GM21360 (cell line): ENCODE measurements around the gene RPS21.

Experiments
- ATAC-seq: cut with Tn5 transposase; IDR thresholded peaks from one replicate; pipeline ENCODE4 v1.9.1; 2021; ENCODE audit warnings: mild to moderate bottlenecking, moderate library complexity; ENCODE audit not compliant: unreplicated experiment

Gene RPS21

DNA sequence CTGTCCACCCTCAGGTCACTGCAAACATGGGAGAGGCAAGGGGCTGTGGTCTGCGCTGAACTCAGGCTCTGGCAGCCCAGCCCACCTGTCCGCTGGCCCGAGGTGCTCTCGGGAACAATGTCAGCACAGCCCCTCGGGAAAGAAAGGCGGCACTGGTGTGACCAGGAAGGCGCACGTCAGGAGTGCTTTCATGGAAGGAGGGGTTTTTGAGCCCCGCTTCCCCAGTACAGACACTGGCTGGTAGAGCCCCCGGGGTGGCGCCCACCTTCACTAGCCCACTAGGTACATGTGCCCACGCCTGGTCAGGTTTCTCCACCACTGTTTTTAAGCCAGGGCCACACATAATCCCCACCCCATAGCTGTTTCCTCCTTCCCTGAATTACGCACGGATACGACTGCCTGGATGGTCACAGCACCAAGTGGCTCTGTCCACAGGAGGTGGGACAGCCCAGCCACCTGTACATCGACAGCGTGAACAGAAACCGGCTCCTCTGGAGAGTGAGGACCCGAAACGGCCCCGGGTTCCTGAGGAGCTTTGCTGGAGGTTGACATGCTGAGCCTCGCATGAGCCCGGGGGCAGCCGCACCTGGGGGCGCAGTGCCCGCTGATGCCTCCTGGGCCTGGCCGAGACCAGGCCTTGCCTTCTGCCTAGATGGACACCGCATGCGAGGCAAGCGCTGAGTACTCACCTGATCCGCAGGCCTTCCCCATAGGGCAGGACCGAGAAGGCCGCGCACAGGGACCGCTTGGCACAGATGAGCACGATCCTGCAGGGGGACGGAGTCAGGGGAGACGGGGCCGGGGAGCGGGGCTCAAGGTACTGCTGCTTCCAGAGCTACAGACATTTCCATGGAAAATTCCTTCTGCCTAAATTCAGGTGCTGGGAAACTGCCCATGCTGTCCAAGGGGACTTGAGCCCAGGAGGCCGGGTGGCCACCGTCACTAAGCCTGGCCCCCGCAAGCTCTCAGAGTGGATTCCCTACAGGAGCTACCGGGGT, 7.6 kb downstream of the RPS21 start:
- no peak for ATAC-seq

- no peak for ATAC-seq
These were observed 8.7 kb downstream of the RPS21 start for GRCh38 chr20:62395311-62396242.

DNA sequence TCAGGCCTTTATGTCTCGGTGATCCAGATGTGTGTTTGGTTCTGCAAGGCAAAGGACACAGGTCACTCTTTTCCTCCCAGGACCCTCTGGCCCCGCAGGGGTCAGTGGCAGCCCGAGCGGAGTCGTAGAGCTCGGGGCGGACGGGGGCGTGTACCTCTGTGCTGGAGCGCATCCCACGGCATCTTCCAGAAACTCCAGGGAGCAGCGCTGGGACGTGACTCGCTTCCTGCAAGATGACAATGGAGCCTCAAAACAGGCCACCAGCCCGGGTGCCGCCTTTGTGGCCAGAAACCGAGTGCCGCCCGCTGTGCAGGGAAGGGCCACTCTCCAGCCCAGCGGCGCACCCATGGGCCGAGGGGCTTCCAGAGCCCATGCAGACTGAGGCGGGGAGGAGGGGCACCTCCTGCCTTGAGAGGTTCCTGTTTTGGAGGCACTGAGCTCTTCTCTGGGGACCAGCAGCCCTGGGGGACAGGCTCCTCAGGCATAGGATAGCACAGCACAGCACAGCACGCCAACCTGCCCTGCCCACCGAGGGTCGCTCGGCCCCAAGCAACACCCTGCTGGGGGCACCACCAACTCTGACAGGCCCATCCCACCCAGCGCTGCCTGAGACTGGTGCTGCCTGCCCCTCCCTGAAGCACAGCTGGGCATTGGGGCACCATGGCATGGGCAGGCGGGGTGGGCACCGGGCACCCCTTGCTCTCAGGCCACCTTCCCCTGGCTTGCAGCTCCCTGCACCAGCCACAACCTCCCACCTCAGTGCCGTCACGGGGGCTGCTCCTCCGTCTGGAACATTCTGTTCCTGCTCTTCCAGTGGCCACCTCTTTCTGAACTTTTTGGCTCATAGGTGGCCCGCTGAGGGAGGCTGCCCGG, 9.7 kb downstream of the RPS21 start:
- ATAC-seq, result no peak

DNA sequence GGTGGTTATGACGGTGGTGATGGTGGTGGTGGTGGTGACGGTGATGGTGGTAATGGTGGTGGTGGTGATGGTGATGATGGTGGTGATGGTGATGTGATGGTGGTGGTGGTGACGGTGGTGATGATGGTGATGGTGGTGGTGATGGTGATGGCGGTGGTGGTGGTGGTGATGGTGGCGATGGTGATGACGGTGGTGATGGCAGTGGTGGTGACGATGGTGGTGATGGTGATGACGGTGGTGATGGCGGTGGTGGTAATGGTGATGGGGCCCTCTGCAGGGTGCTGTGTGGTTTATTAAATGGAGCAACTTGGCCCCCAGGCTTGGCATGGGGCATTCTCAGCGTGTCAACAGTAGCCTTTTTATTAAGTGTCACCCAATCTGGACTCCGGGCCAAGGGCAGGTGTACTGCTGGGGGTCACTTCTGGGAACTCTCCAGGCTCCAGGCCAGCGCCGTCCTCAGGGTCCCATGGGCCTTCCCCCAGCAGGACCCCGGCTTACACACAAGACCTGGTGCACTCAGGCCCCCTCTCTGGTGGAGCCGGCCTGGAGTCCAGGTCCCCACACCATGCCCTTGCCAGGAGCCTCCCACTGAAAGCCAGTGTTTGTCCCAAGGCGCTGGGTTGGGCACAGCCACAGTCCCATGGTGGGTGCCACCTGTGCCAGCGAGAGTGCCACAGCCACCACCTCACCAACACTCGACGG, 11.4 kb downstream of the RPS21 start:
- no peak for ATAC-seq

DNA sequence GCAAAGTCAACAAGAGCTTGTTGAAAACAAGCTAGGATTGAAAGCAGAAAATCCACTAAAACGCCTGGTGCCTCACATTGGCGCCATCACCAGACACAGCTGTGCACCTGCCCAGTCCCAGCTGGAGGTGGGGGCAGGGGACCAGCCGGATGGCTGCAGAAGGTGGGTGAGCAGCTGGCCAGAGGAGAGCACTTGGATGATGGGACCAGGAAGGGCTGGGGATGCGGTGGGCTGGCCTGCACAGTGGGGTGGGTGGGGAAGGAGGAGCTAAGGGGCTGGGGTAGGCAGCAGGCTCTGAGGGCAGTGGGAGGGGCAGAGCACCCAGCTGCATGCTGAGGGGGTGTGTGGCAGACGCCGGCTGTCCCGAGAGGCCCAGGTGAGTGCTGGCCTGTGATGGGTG, 13.1 kb downstream of the RPS21 start:
- ATAC-seq, result no peak

DNA sequence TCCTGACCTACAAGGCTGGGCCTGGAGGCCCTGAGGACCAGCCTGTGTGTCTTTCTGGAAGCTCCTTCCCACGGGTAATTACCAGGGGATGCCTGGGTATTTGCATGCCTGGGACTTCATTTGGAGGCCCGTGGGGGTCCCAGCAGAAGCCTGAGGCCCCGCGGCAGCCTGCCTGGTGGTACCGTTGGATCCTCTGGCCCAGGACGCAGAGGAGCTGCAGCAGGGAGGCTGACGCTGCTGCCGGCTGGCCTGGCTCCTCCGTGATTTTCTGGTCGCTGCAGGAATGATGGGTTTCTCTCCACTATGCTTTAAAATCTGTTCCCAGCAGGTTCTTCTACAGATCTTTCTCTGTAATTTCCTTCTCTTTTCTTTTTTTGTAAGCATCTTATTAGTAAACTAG, 13.6 kb downstream of the RPS21 start:
- ATAC-seq, result no peak

DNA sequence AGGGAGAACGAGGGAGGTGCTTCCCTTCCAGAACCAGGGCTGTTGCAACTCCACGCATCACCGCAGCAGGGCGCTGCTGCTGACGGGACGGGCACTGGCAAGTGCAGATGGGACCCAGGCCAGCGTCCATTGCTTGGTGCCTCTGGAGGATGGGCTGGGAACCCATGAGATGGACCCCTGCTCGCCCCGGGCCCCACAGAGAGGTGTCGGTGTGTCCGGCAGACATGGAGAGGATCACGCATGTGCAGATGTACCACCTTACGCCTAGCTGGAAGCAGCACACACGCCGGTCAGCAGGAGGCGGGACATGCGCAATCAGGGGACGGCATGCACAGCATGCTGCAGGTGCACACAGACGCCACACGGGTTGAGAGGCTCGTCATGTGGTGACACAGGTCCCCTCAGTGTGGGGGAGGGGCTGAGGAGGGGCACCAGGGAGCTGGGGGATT, 14.5 kb downstream of the RPS21 start:
- no peak for ATAC-seq

GRCh38 chr20:62402456-62403150, 15.7 kb downstream of the RPS21 start:
- ATAC-seq, result no peak

DNA sequence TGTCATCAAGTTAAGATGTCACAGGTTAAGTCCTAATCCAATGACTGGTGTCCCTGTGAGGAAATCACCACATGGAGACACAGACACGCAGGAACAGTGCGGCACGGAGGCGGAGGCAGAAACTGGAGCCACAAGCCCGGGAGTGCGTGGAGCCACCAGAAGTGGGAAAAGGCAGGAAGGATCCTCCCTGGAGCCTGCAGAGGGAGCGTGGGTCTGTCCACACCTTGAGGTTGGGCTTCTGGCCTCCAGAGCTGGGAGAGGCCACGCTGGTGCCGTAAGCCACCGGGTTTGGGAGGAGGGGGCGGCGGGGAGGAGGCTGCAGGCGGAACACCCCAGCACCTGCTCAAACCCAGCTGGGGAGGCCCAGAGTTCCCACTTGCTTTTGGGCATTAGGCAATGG, 16.4 kb downstream of the RPS21 start:
- ATAC-seq, result no peak

DNA sequence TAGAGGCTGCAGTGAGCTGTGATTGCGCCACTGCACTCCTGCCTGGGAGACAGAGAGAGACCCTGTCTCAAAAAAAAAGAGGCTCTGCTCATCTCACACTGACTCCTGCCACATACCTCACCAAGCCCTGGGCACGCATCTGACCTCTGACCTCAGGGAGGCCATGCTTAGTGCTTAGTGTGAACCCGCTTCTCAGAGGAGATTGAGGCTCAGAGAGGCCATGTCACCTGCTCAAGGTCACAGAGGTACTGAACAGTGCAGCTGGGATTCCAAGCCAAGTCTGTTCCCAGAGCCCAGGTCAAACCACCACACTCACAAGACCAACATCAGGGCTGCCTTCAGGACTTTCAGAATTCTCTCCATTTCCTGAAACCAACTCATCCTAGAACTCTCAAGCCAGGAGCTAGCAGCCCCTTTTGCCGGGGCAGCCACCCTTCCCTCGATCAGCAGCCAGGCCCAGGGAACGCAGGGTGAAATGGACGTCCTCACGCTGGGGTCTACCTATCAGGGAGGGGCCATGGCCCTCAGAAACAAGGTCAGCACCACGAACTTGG, 17.3 kb downstream of the RPS21 start:
- ATAC-seq, result no peak

DNA sequence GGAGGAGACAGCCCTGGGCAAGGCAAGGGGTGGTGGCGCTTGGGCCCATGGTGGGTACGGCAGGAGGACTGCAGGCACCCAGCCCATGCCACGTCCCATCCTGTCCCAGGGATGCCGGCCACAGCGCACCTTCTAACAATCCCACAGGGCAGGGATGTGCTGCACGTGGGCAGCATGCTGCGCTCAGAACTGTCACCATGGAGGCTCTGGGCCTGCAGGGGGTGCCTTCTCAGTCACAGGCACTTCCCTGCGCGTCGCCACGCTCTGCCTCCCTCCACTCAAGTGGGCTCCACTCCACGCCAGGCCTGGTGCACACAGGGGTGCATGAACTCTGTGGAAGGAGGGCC, 17.8 kb downstream of the RPS21 start:
- ATAC-seq, result no peak

DNA sequence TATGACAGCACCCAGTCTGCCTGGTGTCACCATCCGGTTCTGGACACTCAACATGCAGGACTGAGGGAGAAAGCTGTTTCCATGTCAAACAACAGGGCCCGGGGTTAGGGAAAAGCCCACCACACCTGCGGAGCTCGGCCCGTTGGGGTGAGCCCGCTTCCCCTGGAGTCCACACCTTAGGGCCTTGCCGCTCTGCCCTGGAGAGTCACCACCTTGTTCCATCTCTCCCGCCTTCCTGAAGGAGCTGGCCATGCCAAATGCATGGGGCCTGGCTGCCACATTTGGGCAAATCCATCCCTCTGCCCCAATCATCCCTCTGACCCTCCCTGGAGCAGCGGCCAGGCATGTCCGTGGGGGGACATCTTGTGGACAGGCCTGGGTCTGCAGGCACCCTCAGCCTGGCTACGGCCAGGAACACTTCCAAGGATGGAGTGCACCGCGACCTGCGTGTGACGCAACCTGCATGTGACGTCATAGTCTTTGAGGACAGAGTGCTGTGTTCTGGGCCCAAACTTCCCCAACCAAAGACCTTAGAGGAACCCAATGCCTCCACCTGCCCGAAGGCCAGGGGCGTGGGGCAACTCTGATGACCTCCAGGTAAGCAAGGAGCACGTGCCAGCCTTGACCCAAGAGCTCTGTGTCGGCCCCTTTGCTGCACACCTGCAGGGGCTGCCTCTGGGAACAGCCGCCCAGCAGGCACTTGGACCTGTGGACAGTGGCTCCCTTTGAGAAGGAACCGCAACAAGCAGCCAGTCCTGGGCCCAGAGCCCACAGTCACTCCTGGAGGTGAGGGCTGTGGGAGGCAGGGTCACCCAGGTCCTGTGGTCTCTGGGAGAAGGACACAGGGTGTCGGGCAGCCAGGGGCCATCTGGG, 18.4 kb downstream of the RPS21 start:
- no peak for ATAC-seq

GRCh38 chr20:62405981-62406513, 19.1 kb downstream of the RPS21 start:
- ATAC-seq, result no peak

DNA sequence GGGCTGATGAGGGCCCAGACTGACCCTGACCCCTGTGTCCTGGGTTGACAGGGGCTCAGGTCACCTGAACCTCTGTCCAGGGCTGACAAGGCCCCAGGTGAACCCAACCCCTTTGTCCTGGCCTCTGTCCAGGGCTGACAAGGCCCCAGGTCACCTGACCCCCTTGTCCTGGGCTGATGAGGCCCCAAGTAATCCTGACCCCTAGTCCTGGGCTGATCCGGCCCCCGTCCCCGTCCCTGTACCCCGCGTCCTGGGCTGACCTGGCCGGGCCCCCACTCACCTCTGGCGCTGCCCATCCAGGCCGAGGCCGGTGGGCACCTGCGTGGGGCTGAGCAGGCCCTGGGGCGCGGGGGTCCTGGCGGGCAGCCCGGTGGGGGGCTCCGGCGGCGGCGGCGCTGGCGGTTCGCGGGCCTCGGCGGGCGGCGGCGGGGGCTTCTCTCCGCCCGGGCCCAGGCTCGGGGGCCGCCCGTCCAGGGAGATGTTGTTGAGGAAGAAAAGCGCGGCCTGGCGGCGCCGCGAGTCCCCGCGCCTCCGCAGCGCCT, 19.8 kb downstream of the RPS21 start:
- no peak for ATAC-seq

DNA sequence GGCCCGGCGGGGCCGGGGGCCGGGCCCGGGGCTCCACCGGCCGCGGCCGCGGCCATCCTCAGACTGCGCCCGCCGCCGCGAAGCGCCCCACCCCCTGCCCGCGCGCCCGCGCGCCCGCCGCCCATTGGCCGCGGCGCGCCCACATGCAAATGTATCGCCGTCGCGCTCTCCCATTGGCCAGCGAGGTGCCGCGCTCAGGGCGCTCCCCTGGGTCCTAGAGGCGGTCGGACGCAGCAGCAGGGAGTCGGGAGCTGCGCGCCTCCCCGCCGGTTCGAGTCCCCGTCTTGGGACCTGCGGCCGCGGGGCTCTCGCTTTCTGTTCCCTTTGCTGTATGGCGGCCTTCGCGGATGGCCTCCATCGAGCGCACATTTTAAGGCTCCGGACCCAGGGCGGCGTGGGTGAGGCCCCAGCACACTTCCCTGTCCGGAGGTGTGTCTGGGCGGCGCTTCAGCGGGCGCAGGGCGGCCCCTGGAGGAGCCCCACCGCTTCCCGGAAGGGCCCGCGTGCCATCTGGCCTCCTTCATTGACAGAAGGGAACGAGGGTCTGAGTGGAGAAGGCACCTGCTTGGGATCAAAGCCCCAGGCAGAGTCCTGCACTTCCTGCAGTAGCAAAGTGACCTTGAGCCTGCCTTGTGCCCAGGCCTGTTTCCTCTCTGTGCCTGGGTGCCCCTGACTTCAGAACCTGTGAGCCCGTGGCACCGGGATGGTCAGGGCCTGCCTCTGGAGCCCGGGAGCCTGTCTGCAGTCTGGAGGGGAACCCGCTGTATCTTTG, 20.5 kb downstream of the RPS21 start, which contains the start of gene CABLES2:
Gene CABLES2, minus strand, starts transcription at position 65 of the 772 bp plus-strand sequence. Its CDS starts 9 bp downstream, at position 56.
- peak; percentile 78 for ATAC-seq

DNA sequence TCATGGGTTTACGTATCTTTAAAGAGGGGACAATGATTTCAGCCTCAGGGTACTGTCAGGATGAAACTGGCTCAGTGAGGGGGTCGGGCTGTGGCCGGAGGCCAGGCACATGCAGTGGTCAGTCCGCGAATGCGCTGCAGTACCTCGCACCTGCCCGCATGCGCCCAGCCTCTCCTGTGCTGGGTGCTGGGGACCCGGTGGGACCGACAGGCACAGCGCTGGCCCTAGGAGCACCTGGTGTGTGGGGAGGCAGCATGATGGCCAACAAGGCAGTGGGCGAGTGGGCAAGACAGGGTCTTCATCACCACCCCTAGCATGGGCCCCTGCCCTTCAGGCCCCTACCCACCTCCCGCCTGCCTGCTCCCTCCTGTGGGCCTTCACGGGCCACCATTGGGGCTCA, 21.2 kb downstream of the RPS21 start:
- ATAC-seq, result no peak

- no peak for ATAC-seq
These were observed 21.7 kb downstream of the RPS21 start for GRCh38 chr20:62408640-62409039.
